Panc1 (cell line): Measurements from ENCODE around the gene FNBP1L.

Experiments used
- CTCF ChIP-seq: fragments of 450-650 bp; IDR thresholded peaks from 2 replicates; pipeline ENCODE4 v1.5.1; 2017; ENCODE audit warnings: mild to moderate bottlenecking
- POLR2AphosphoS5 ChIP-seq: IDR thresholded peaks from 2 replicates; pipeline ENCODE4 v1.6.1; 2012; ENCODE audit warnings: mild to moderate bottlenecking, low read depth, low read length, moderate library complexity
- REST ChIP-seq, 2 experiments: IDR thresholded peaks; 2 replicates each; pipeline ENCODE4 v1.6.1; 2011 to 2012; ENCODE audit warnings: low read depth in 2 of 2, control low read depth in 1 of 2, low read length in 1 of 2, mild to moderate bottlenecking in 1 of 2, moderate library complexity in 1 of 2; ENCODE audit not compliant: insufficient read depth in 1 of 2
- SIN3A ChIP-seq: IDR thresholded peaks from 2 replicates; pipeline ENCODE4 v1.6.1; 2012; ENCODE audit warnings: low read depth, mild to moderate bottlenecking, low read length, moderate library complexity, borderline replicate concordance; ENCODE audit not compliant: insufficient read depth
- TCF7L2 ChIP-seq: IDR thresholded peaks from 2 replicates; pipeline ENCODE4 v1.6.1; 2011; ENCODE audit warnings: mild to moderate bottlenecking, low read depth, low read length, inconsistent platforms

- no peak; the same call in 1 of the 2 replicates for TF ChIP-seq CTCF
- TF ChIP-seq POLR2AphosphoS5, result no peak
- no peak for TF ChIP-seq TCF7L2
- TF ChIP-seq SIN3A, result 0 out of 2 replicates have a peak, but pooled peaks have one; percentile 13
- TF ChIP-seq REST (IDR thresholded peaks at IDR 0.05; ENCODE audit: insufficient read depth in 1 of 2, low read depth in 2 of 2, low read length in 1 of 2), result no peak
Measured at GRCh38 chr1:93448292-93448982, 519 bp downstream of the FNBP1L start.
